ENCODE data around the gene KCNK6. TPM values are rescaled to one million over a fixed set of nuclear protein-coding genes. Genes with fewer than 3 reads are reported as not detected.

The KCNK6 gene
- total RNA-seq: 27.3 TPM in 2 replicates

GRCh38 chr19:38319421-38320258 is at the start of gene KCNK6:
KCNK6 (plus strand) TSS chr19:38319845; CDS start chr19:38319951, 106 bp downstream.
- DNase-seq (ENCODE audit: low spot score): peak; percentile 49
- H3K36me3 Mint-ChIP-seq (ENCODE audit: low read depth): peaks cover 20% of the 10 kb centered on the region
- H3K27ac Mint-ChIP-seq: peak within 1 kb of the TSS; percentile 49
- H3K27me3 Mint-ChIP-seq (ENCODE audit: low read depth): no peaks in the 10 kb centered on the region
- H3K4me3 Mint-ChIP-seq (ENCODE audit: low read depth): peak within 1 kb of the TSS; percentile 86
- no peaks in the 10 kb centered on the region for H3K9me3 Mint-ChIP-seq
- intact Hi-C loops (cut with micrococcal nuclease): loop anchor here (1.0 to 5.0 kb wide), 4 partner anchors 55 to 533 kb away; partner anchors contain the start of genes EIF3K, MAP4K1 and PSMD8
- H3K4me1 Mint-ChIP-seq (ENCODE audit: low read depth): peaks cover 46% of the 10 kb centered on the region

DNA sequence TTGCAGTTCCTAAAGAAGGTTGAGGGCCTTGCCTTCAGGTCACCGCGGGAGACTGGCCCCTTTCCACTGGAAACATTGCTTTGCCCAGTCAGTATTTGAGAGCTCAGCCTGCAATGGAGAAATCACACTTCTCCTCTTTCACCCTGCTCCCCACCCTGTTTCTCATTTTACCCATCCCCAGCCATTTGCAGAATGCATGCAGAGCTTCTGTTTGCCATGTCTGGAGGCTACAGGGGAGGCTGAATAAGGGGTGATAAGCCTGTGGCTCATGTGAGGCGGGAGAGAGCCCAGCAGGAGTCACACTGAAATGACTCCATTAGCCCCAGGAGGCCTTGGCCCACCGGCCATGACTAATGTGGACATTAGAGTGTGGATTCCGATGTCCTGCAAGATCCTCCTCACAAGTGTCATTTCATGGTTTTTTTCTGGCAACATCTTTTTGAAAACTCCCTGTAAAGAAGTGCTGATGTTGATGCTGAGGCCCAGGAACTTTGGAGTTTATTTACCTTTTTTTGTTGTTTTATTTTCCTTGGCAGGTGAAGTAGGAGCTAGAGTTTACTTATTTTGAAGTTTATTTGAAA is 49.0 kb upstream of the KCNK6 start:
- no peaks in the 10 kb centered on the region for H3K9me3 Mint-ChIP-seq
- intact Hi-C loops (cut with micrococcal nuclease): no loop called here
- H3K27ac Mint-ChIP-seq: peak overlapping the region; percentile 39
- DNase-seq (ENCODE audit: low spot score): no peak
- H3K36me3 Mint-ChIP-seq (ENCODE audit: low read depth): peaks cover 14% of the 10 kb centered on the region
- H3K4me1 Mint-ChIP-seq (ENCODE audit: low read depth): peaks cover 37% of the 10 kb centered on the region
- no peaks in the 10 kb centered on the region for H3K27me3 Mint-ChIP-seq (ENCODE audit: low read depth)
- H3K4me3 Mint-ChIP-seq (ENCODE audit: low read depth): no peak overlapping the region

- no peaks in the 10 kb centered on the region for H3K27me3 Mint-ChIP-seq (ENCODE audit: low read depth)
- peaks cover 13% of the 10 kb centered on the region for H3K4me1 Mint-ChIP-seq (ENCODE audit: low read depth)
- no peak overlapping the region for H3K4me3 Mint-ChIP-seq (ENCODE audit: low read depth)
- H3K36me3 Mint-ChIP-seq (ENCODE audit: low read depth): peaks cover 11% of the 10 kb centered on the region
- DNase-seq (ENCODE audit: low spot score): no peak
- intact Hi-C loops (cut with micrococcal nuclease): no loop called here
- H3K27ac Mint-ChIP-seq: no peak overlapping the region
- H3K9me3 Mint-ChIP-seq: no peaks in the 10 kb centered on the region
Observed at GRCh38 chr19:38273499-38273898, 46.1 kb upstream of the KCNK6 start.

GRCh38 chr19:38274739-38275138 is 44.9 kb upstream of the KCNK6 start:
- H3K9me3 Mint-ChIP-seq: no peaks in the 10 kb centered on the region

DNA sequence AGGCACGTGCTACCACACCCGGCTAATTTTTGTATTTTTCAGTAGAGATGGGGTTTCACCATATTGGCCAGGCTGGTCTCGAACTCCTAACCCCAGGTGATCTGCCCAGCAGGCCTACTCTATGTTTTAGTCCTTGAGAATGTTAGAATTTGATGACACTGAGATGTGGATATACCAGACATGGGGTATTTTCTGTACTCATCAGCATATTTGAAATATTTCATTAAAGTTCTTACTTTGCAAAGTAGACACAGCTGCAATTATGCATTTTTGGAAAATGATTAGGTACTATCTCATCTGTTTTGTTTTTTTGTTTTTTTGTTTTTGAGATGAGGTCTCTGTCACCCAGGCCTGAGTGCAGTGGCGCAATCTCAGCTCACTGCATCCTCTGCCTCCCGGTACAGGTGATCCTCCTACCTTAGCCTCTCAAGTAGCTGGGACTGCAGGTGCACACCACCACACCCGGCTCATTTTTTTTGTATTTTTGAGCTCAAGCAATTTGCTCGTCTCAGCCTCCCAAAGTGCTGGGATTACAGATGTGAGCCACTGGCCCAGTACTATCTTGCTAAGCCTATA is 42.6 kb upstream of the KCNK6 start:
- Mint-ChIP-seq H3K4me1 (ENCODE audit: low read depth) (peaks cover 14% of the 10 kb centered on the region), H3K27me3 (ENCODE audit: low read depth) (no peaks in the 10 kb centered on the region), H3K4me3 (ENCODE audit: low read depth) (no peak overlapping the region), H3K9me3 (no peaks in the 10 kb centered on the region), H3K27ac (no peak overlapping the region), H3K36me3 (ENCODE audit: low read depth) (peaks cover 8% of the 10 kb centered on the region)
- DNase-seq (ENCODE audit: low spot score): no peak
- intact Hi-C loops (cut with micrococcal nuclease): no loop called here

More at GRCh38 chr19:38274739-38275138, 44.9 kb upstream of the KCNK6 start:
- DNase-seq (ENCODE audit: low spot score): no peak
- peaks cover 11% of the 10 kb centered on the region for H3K36me3 Mint-ChIP-seq (ENCODE audit: low read depth)
- no peaks in the 10 kb centered on the region for H3K27me3 Mint-ChIP-seq (ENCODE audit: low read depth)
- peaks cover 11% of the 10 kb centered on the region for H3K4me1 Mint-ChIP-seq (ENCODE audit: low read depth)
- H3K4me3 Mint-ChIP-seq (ENCODE audit: low read depth): no peak overlapping the region
- H3K27ac Mint-ChIP-seq: no peak overlapping the region
- intact Hi-C loops (cut with micrococcal nuclease): no loop called here

GRCh38 chr19:38277549-38277948 is 42.1 kb upstream of the KCNK6 start:
- Mint-ChIP-seq H3K27me3 (ENCODE audit: low read depth) (no peaks in the 10 kb centered on the region), H3K4me1 (ENCODE audit: low read depth) (peaks cover 19% of the 10 kb centered on the region), H3K9me3 (no peaks in the 10 kb centered on the region), H3K4me3 (ENCODE audit: low read depth) (no peak overlapping the region), H3K27ac (no peak overlapping the region), H3K36me3 (ENCODE audit: low read depth) (peaks cover 8% of the 10 kb centered on the region)
- intact Hi-C loops (cut with micrococcal nuclease): no loop called here
- DNase-seq (ENCODE audit: low spot score): no peak

DNA sequence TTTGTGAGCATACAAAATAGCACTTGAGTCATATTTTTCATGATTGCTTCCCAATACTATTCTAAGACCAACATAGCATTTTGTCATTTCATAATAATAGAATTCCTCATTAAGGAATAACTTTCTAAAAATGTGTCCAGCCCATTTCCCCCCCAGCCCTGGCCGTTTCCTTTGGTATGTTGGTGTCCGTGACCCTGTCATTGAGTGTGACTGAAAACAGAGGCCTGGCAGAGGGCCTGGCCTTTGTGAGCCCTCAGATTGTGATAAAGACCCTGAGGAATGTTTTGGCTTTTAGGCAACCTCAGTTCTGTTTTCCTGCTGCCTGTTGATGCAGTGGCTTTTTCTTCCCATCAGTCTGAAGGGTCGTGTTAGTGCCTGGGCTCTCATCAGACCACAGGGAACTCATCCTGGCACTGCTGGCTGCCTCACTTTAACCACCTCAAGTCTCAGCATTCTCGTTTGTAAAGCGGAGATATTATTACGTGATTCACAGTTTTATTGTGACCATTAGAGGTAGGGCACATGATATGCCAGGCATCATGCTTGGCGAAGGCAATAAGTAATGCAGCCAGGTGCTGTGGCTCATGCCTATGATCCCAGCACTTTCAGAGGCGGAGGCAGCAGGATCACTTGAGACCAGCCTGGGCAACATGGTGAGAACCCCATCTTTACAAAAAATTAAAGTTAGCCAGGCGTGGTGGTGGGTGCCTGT is 41.5 kb upstream of the KCNK6 start:
- intact Hi-C loops (cut with micrococcal nuclease): no loop called here
- no peaks in the 10 kb centered on the region for H3K9me3 Mint-ChIP-seq
- H3K27ac Mint-ChIP-seq: peak overlapping the region; percentile 46

GRCh38 chr19:38278751-38279150 is 40.9 kb upstream of the KCNK6 start:
- H3K36me3 Mint-ChIP-seq (ENCODE audit: low read depth): peaks cover 12% of the 10 kb centered on the region
- no peak overlapping the region for H3K4me3 Mint-ChIP-seq (ENCODE audit: low read depth)
- intact Hi-C loops (cut with micrococcal nuclease): no loop called here
- H3K27ac Mint-ChIP-seq: no peak overlapping the region
- H3K27me3 Mint-ChIP-seq (ENCODE audit: low read depth): no peaks in the 10 kb centered on the region
- no peaks in the 10 kb centered on the region for H3K9me3 Mint-ChIP-seq
- DNase-seq (ENCODE audit: low spot score): no peak
- H3K4me1 Mint-ChIP-seq (ENCODE audit: low read depth): peaks cover 24% of the 10 kb centered on the region

More for the DNA sequence above, 41.5 kb upstream of the KCNK6 start:
- Mint-ChIP-seq H3K4me3 (ENCODE audit: low read depth) (no peak overlapping the region), H3K36me3 (ENCODE audit: low read depth) (peaks cover 8% of the 10 kb centered on the region), H3K27me3 (ENCODE audit: low read depth) (no peaks in the 10 kb centered on the region), H3K4me1 (ENCODE audit: low read depth) (peaks cover 24% of the 10 kb centered on the region)
- no peak for DNase-seq (ENCODE audit: low spot score)

GRCh38 chr19:38280030-38280921 is 39.4 kb upstream of the KCNK6 start:
- H3K4me1 Mint-ChIP-seq (ENCODE audit: low read depth): peaks cover 26% of the 10 kb centered on the region
- peak overlapping the region; percentile 58 for H3K27ac Mint-ChIP-seq

DNA sequence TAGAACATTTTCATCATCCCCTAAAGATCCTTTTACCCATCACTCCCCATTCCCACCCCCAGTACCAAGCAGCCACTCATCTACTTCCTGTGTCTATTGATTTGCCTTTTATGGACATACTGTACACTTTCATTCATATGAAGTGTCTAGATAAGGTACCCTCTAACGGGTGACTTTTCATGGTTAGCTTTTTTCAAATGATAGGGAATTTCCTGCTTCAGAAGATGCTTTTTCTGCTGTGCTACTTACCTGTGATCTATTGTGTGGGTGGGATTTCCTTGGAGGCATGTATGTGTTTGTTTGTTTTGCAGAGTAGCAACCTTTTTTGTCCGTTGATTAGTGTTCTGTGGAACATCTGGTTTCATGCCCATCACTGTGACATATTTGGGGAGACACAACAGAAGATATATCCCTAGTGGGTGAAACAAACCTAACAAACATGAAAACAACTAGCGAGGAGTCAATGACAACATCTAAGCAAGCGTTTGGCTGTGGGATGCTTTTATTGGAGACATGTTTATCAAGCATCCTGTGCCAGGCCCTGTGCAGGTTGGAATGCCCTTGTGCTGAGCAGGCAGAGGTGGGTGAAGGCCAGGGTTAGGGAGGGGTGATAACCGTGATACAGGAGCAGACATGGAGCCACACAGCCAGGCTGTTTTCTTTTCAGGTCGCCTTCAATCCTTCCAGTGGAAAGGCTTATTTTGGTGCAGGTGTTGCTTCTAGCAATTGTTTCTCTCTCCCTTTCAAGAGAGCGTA is 37.7 kb upstream of the KCNK6 start:
- H3K4me1 Mint-ChIP-seq (ENCODE audit: low read depth): peaks cover 26% of the 10 kb centered on the region
- no peak for DNase-seq (ENCODE audit: low spot score)
- H3K4me3 Mint-ChIP-seq (ENCODE audit: low read depth): peak overlapping the region; percentile 4
- peaks cover 24% of the 10 kb centered on the region for H3K36me3 Mint-ChIP-seq (ENCODE audit: low read depth)
- H3K27me3 Mint-ChIP-seq (ENCODE audit: low read depth): no peaks in the 10 kb centered on the region
- H3K27ac Mint-ChIP-seq: peak overlapping the region; percentile 82
- intact Hi-C loops (cut with micrococcal nuclease): loop anchor here (2.0 kb wide), 1 partner anchor 17 kb away; the partner anchor contains the start of gene SPINT2
- no peaks in the 10 kb centered on the region for H3K9me3 Mint-ChIP-seq

More at GRCh38 chr19:38280030-38280921, 39.4 kb upstream of the KCNK6 start:
- intact Hi-C loops (cut with micrococcal nuclease): loop anchor here (2.0 kb wide), 1 partner anchor 15 kb away; the partner anchor contains the start of gene SPINT2
- H3K4me3 Mint-ChIP-seq (ENCODE audit: low read depth): no peak overlapping the region
- no peaks in the 10 kb centered on the region for H3K27me3 Mint-ChIP-seq (ENCODE audit: low read depth)
- H3K36me3 Mint-ChIP-seq (ENCODE audit: low read depth): peaks cover 13% of the 10 kb centered on the region
- no peak for DNase-seq (ENCODE audit: low spot score)
- H3K9me3 Mint-ChIP-seq: no peaks in the 10 kb centered on the region

GRCh38 chr19:38283271-38283670 is 36.4 kb upstream of the KCNK6 start:
- H3K27ac Mint-ChIP-seq: peak overlapping the region; percentile 82
- peaks cover 26% of the 10 kb centered on the region for H3K4me1 Mint-ChIP-seq (ENCODE audit: low read depth)
- H3K27me3 Mint-ChIP-seq (ENCODE audit: low read depth): no peaks in the 10 kb centered on the region
- H3K36me3 Mint-ChIP-seq (ENCODE audit: low read depth): peaks cover 26% of the 10 kb centered on the region
- intact Hi-C loops (cut with micrococcal nuclease): no loop called here
- no peak for DNase-seq (ENCODE audit: low spot score)
- no peak overlapping the region for H3K4me3 Mint-ChIP-seq (ENCODE audit: low read depth)
- H3K9me3 Mint-ChIP-seq: no peaks in the 10 kb centered on the region

Measured in activated T-helper 2 cell treated with anti-CD3 and anti-CD28 coated beads, Interferon-gamma antibody, Interleukin-2, Interleukin-4, amounts not matched to agents 10 μg/mL and 5 μg/mL and 100 μg/mL, durations not matched to agents 14 hours and 24 hours and 36 hours (primary cell).